KG1 (cell line): ENCODE measurements around the gene ALAD.
"Not testable (repeated sequence)": the region's sequence is repeated elsewhere in the genome, so short reads cannot be mapped to it uniquely, and the experiment has no call there.

Source experiments
- DNase-seq: peaks from one replicate; lab custom pipeline; 2025; lab: John Stamatoyannopoulos, UW

ALAD gene

DNA sequence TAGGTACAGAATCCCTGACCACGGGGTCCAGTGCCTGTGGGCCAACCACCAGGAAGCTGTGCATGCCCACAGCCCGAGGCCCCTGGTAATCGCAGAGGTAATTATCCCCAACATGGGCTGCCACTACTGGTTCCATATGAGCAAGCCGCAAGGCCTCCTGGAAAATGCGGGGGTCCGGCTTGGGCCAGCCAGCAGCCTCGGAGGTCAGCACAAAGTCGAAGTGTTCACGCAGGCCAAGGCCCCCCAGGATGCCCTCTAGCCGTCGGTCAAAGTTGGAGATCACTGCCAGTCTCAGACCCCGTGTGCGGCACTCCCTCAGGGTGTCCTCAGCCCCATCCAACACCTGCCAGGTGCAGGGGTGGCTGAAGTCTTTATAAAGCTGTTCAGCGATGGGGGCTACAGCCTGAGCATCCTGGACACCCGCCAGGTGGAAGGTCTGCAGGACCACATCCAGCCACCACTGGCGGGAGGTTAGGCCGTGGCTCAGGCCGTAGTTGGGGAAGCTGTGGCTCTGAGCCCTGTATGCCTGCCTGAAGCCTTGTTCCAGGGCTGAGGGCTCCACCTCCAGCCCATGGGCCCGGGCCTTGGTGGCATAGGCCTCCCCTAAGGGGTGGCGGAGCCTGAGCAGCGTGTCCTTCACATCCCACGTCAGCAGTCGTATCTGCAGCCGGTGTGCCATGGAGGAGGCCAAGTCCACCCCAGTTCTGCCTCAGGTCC, 27.2 kb downstream of the ALAD start:
- DNase-seq = no peak

DNA sequence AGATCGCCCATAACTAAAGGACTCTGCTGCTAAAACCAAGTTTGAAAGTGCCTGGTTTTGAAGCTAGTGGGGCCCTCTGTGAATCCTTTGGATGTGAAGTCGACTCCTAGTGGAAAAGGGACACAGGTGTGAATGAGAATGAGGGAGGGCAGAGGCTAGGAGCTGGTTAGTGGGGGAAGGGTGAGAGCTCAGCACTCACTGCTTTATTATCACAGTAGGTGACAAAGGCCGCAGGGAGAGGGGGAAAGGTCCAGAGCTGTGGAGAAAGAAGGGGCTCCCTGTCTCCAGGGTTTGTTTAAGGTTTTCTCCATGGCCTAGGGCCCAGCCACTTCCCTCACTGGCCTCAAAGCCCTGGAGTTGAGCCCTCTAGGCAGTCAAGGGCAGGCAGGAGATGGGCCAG, 27.8 kb downstream of the ALAD start:
- DNase-seq = no peak

DNA sequence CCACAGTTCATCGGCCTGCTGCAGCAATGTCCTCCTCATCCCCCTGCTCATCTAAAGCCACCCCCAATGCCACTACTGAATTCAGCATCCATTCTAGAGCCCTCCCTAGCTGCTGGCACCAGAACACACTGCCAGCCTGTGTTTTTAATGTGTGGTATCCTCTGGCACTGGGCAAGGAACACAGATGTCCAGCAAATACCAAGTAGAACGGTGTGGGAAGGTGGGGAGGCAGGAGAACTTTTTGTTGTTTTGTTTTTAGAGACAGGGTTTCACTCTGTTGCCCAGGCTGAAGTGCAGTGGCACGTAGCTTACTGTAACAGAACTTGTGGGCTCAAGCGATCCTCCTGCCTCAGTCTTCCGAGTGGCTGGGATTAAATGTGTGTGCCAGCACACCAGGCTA, 29.0 kb downstream of the ALAD start:
- DNase-seq = no peak

DNA sequence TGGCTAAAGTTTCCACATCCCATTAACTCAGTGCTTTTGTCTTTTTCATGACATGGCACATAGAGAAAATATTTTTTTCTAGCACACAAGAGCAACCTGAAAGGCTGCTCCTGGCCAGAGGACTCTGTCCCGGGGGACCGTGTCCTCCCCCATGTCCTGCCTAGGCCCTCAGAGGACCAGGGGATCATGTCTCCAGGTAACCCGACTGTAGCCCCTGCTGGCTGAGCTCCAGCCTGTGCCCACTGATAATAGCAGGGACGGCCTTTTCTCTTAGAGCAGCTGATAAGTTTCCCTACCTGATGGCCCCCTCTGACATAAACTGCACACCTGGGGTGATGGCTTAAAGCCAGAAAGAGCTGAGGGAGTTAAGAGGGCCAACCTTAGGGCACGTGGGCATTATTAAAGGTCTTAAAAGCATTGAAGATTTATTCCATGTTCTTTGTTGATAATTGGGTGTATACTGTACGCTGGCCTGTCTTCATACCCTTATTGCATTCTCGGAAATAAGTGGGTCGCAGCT, 30.2 kb downstream of the ALAD start:
- no peak for DNase-seq

DNA sequence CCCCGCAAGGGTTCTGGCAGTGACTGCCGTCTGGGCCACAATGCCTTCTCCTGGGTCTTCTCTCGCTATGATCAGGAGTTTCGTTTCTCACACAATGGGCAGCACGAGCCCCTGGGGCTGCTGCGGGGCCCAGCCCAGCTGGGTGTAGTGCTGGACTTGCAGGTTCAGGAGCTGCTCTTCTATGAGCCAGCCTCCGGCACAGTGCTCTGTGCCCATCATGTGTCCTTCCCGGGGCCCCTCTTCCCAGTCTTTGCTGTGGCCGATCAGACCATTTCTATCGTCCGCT, 31.3 kb downstream of the ALAD start:
- no peak for DNase-seq

DNA sequence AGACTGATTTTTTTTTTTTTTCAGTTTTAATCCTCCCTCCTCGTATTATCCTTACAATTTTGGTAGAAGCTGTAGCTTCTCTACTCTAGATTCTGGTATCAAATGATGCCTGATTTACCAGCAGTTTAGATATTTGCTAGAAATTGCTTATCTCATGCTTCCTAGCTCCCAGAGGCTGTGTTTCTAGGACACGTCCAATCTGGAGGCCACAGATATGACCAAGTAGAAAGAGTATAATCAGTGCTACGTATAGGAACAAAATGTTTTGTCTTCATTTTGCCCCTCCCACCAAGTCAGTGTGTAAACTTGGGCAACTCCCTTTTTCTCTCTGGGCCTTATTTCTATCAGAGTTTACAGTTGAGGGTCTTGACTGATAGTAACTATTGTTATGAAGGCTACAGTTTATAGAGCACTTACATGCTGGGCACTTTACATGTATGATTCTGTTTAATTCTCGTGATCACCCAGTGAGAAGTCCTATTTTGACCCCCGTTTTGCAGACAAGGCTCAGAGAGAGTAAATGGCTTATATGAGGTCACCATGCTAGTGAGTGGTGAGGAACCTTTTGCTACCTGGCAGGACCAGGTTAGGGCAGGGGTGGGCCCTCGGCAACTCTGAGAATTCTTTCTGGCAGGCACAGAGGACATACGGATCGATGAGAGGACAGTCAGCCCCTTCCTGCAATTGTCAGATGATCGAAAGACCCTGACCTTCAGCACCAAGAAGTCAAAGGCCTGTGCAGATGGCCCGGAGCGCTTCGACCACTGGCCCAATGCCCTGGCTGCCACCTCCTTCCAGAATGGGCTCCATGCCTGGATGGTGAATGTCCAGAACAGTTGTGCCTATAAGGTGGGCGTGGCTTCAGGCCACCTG, 31.9 kb downstream of the ALAD start:
- DNase-seq = no peak

DNA sequence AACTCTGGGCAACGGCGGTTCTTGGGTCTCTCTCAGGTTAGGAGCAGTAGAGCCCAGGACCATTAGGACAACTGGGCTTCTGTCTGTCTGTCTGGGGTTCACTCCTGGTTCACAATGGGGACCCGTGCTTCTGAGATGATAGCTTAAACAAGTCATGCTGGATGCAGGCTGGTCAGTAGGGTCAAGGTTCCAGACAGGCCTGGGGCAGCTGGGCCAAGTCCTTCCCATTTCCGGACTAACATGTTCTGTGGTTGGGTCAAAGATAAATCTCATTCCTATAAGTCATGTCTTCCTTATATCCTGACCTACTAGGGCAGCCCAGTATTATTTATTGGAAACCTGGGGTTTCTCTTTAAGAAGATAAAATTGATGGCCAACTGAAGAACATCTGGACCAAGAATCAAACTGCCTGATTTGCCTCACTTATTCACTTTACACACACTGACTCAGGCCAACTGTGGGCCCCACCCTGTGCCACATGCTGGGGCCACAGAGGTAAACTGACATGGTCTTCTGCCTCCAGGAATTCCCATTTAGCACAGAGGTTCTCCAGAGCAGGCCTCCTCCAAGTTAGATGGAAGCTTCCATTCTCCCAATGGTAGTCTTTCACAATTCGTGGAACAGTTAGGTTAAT, 32.6 kb downstream of the ALAD start:
- no peak for DNase-seq

DNA sequence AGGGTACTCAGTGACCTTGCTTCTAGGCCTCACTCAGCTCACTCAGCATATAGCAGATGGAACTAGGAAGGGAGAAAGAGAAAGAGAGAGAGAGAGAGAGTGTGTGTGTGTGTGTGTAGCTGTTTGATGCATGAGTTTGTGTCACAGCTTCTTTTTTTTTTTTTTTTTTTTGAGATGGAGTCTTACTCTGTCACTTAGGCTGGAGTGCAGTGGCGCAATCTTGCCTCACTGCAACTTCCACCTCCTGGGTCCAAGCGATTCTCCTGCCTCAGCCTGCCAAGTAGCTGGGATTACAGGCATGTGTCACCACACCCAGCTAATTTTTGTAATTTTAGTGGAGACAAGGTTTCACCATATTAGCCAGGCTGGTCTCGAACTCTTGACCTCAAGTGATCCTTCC, 35.4 kb downstream of the ALAD start:
- not testable (repeated sequence) for DNase-seq

DNA sequence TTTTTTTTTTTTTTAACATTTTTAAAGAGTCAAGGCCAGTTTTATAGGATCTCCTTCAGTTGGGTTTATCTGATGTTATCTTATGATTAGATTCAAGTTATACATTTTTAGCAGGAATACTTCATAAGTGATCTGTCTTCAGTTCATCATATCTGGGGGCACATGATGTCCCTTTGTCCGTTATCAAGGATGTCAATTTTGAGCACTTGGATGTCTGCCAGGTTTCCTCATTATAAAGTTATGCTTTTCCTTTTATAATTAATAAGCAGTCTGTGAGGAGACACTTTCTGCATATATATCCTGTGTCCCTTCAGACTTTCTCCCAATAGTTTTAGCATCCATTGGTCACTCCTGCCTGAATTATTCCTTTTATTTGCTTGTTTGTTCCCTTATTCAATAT, 36.1 kb downstream of the ALAD start:
- DNase-seq = no peak

DNA sequence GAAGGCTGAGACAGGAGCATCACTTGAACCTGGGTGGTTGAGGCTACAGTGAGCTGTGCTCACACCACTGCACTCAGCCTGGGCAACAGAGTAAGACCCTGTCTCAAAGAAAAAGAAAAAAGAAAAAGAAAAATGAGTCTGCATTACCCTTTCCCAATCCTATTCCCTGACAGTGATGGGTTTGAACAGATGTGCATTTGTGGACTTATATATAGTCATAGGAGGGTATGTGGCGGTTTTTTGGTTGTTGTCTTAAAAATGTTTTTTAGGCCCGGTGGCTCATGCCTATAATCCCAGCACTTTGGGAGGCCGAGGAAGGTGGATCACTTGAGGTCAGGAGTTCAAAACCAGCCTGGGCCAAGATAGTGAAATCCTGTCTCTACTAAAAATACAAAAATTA, 37.7 kb downstream of the ALAD start:
- no peak for DNase-seq

DNA sequence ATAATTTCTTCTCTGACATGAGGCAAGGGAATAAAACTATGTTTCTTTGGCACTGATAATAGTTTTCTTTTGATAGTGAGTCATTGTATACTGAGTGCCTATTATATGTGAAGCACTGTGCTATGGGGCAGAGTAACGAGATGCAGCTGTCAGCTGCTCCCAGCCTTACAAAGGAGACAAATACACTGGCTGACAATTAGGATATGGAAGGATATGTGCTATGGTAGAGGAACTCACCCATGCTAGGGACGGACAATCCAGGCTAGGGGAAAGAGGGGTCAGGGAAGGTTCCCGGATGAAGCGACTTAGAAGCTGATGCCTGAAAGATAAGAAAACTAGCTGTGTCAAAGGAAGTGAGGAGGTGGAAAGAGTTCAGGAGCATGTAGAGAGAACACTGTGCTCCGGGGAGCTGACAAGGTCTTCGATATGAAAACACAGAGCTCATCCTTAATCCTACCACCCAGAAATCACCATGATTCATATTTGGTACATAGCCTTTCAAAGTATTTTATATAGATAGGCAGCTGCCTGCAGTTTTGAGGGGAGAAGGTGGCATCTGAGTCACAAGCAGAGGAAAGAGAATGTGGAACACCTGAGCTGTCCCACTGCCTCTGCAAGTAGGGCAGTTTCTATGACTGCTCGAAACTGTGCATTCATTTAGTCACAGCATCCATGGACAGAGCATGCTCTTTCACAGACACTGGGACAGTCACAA, 39.6 kb downstream of the ALAD start:
- no peak for DNase-seq

DNA sequence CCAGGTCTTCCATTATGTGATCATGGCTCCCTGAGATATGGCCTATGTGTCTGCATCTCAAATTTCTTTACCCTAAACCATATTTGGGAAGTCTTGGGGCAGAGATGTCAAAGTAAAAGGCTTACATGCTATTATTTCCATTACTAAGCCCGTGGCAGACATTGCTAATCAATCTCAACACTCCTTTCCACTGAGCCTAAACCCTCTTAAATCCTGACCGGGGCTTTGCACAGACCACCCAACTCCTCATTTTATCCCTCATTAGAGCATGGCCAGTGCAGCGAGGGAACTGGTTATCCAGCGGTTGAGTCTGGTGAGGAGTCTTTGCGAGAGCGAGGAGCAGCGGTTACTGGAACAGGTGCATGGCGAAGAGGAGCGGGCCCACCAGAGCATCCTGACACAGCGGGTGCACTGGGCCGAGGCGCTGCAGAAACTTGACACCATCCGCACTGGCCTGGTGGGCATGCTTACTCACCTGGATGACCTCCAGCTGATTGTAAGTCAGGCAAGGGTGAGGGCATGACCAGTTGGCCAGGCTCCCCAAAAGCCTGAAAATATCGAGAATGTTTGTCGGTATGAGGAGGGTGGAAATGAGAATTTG, 40.7 kb downstream of the ALAD start:
- DNase-seq = no peak

DNA sequence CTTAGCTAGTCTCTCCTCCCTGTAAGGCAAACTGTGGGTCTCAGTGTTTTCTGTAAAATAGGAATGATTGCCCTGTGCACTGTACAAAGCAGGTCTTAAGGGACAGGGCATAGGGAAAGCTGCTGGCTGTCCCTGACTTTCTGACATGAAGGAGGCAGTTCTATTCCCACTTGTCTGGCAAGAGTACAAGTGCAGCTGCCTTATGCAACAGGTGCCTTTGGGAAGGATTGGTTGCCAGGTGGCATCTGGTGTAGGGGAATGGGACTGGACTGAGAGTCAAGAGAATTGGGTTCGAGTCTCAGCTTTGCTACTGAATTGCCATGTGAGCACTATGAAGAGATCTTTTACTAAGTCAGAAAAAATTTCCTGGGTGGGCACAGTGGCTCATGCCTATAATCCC, 41.7 kb downstream of the ALAD start:
- no peak for DNase-seq

DNA sequence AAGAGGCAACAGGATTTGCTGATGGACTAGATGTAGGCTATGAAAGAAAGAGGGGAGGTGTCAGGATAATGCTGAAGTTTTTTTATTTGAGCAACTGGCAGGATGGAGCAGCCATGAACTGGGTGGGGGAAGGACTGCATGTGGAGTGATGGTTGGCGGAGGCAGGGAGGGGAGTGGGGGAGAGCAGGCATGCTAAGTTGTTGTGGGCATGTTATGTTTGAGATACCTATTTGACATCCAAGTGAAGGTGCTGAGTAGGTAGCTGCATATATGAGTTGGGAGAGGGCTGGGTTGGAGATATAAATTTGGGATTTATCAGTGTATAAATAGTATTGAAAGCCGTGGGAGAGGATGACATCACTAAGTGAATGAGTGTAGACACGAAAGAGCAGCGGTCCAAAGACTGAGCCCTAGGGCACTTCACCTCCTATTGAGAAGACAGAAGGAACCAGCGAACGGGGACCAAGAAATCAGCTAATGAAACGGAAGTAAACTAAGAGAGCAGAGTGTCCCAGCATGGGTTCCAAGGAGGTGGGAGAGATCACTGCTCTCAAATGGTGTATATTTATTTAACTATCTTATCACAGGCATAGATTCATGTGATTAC, 44.3 kb downstream of the ALAD start:
- no peak for DNase-seq

DNA sequence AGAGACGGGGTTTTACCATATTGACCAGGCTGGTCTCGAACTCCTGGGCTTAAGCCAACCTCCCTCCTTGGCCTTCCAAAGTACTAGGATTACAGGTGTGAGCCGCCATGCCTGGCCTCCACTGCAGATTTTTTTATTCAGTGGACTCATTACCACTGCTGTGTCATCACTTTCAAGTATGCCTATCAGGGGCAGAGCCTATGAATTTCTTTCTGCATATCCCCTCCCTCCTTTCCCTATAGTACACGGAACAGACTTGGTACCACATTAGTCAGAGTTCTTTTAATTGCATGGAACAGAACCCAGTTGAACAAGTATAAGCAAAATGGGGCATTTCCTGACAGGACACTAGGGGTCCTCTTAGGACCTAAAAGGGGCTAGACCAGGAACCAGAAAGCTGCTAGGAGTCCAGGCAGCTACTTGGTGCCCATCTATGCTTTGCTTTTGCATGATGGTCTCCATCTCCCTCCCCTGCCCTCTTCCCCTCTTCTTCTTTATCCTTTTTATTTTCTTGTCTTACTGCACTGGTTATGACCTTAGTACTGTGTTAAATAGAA, 46.0 kb downstream of the ALAD start:
- DNase-seq = no peak

DNA sequence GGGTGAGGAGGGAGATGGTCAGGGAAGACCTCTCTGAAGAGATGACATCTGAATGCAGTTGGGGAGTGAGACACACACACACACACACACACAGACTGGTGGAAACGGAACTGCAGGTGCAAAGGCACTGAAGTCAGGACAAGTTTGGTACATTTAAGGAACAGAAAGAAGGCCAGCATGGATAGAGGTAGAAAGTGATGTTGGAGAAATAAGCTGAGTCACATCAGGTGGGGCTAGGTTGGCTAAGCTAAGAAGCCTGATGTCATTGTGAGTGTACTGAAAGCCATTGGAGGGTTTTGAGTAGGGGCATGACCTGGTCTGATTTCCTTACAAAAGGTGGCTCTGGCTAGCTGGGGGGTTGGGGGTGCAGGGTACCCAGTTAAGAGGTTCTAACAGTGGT, 48.7 kb downstream of the ALAD start:
- no peak for DNase-seq

DNA sequence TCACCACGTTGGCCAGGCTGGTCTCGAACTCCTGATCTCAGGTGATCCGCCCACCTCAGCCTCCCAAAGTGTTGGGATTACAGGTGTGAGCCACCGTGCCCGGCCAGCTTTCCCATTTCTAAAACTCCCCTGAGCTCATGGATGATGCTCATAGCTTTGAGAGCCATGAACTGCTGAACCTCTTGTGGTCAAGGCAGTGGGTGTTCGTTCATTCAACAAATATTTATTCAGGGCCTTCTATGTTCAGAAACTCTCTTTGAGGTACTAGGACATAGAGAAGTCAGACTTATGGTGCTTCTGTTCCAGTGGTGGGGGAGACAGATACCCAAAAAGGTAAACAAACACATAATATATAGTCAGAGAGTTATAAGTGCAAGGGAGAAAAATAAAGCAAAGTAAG, 49.1 kb downstream of the ALAD start:
- DNase-seq = no peak

DNA sequence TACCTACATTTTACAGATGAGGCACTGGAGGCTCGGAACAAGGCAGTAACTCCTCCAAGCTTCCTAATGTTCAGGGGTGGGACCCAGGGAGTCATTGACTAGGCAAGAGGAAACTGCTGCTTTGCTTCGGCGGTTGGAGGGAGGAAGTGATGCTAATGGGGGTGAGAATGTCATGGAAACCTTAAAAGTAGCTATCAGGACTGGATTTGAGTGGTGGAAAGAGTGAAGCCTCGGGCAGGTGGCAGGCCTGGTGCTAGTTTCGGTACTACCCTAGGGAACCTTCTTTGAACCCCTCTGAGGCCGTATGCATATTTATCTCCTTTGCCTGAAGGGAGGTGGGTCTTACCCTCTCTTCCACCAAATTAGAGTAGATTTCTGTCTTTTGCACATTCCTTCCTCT, 50.1 kb downstream of the ALAD start:
- no peak for DNase-seq

DNA sequence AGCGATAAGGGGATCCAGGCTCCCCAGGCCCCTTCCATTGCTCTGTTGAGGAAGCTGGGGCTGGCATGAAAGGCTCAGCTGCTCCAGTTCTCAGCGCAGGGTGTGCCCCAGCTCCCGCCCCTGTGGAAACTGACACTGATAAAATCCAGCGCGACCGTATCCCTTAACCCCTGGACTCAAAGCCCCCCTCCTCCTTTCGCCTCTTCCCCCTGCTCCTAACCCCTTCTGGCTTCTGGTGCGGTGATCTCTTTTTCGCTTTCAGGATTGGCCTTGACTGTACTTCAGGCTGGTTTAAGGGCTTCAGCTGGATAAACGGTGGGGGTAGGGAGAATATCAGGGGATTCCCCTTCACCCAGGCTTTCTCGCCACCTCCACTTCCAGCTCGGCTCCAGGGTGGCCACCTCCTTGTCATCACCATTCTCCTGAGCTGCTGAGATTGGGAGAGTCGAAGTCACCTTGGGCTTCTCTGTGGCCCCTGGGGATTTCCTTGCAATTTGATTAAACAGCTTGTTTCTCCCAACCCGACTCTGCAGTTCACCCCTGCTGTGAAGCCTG, 50.9 kb downstream of the ALAD start:
- no peak for DNase-seq

DNA sequence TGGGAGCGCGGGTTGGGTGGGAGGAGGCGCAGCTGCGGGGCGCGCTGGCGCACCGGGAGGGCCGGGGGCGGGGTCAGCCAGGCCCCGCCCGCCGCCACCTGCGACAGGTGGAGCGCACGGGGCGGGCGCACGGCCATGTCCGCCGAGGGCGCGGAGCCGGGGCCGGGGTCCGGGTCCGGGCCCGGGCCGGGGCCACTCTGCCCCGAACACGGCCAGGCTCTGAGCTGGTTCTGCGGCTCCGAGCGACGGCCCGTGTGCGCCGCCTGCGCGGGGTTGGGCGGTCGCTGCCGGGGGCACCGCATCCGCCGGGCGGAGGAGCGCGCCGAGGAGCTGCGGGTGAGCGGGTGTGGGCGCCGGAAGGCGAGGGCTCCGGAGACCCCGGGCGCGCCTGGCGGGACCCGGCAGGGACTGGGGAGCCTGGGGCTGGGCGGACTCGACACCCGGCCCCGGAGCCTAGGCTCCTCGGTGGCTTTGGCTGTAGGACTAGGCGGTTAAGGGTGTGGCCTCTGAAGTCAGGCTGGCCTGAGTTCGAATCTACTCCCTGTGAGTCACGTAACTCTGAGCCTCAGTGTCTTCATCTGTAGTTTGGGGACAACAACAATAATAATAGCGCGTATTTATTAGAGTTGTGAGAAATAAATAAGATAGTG, 51.5 kb downstream of the ALAD start, which contains the start of gene BSPRY:
BSPRY (plus strand) TSS at position 97 of the 650 bp plus-strand sequence; CDS start at position 136, 39 bp downstream.
- no peak for DNase-seq
